Aorta (tissue), 5 donors: ENCODE results near the gene EPS8L2. TPM values are rescaled to one million over a fixed set of nuclear protein-coding genes. Genes with fewer than 3 reads are reported as not detected.

ENCODE experiments used
- ATAC-seq: fragments of 200-7000 bp; cut with Tn5 transposase; one replicate; pipeline ENCODE4 v1.9.1; 2022; ENCODE audit warnings: moderate library complexity; ENCODE audit not compliant: low FRiP score
- DNase-seq, 2 donors: peaks; one replicate each; pipeline ENCODE4 v3.0.0-alpha.2; 2020
- H3K27ac ChIP-seq, 2 donors: one replicate each; pipeline ENCODE4 v1.5.1; 2013; ENCODE audit warnings: low read length in 2 of 2, mild to moderate bottlenecking in 2 of 2, moderate library complexity in 2 of 2, control low read depth in 1 of 2, inconsistent platforms in 1 of 2, low read depth in 1 of 2
- H3K27me3 ChIP-seq, 2 donors: one replicate each; pipeline ENCODE4 v1.6.1; 2013; ENCODE audit warnings: control low read depth in 1 of 2, low read length in 1 of 2, mild to moderate bottlenecking in 1 of 2, moderate library complexity in 1 of 2; ENCODE audit not compliant: insufficient read depth in 2 of 2, control insufficient read depth in 1 of 2
- H3K36me3 ChIP-seq, 2 donors: one replicate each; pipeline ENCODE4 v1.6.1; 2013; ENCODE audit warnings: control low read depth in 1 of 2, low read length in 1 of 2, mild to moderate bottlenecking in 1 of 2; ENCODE audit not compliant: insufficient read depth in 2 of 2, control insufficient read depth in 1 of 2
- H3K4me1 ChIP-seq, 2 donors: one replicate each; pipeline ENCODE4 v1.6.1; 2013; ENCODE audit warnings: low read length in 2 of 2, control low read depth in 1 of 2, mild to moderate bottlenecking in 1 of 2, moderate library complexity in 1 of 2; ENCODE audit not compliant: insufficient read depth in 2 of 2, control insufficient read depth in 1 of 2
- H3K4me3 ChIP-seq, 2 donors: one replicate each; pipeline ENCODE4 v1.5.1; 2013; ENCODE audit warnings: low read length in 2 of 2, control low read depth in 1 of 2, mild to moderate bottlenecking in 1 of 2
- H3K9me3 ChIP-seq: one replicate; pipeline ENCODE4 v1.6.1; 2013; ENCODE audit warnings: mild to moderate bottlenecking, low read length; ENCODE audit not compliant: control insufficient read depth
- WGBS, 2 donors: extraction: QIAGEN DNeasy Blood & Tissue Kit; methylation state at CpG; one replicate each; pipeline ENCODE4 v1.1.7; 2013; 5-methylcytosine and 5-hydroxymethylcytosine counted together
- intact Hi-C, 2 donors: fragments of 100-400 bp; cut with DNase I; formaldehyde crosslinking; loops; one replicate each; pipeline versions ENCODE4 v1.14.2 to v1.15.0; 2022
- polyA plus RNA-seq, 2 donors: library from polyadenylated mRNA; stranded (reverse); fragments of 200-250 nt; gene quantifications; one replicate each; pipeline ENCODE4 v1.2.3, GENCODE V29; 2013
- total RNA-seq, 2 donors: library from RNA; stranded (reverse); fragmentation: NEBNext Ultra II Directional; extraction: Animal tissue kit (Norgen Biotek cat#: 25700); gene quantifications; one replicate each; pipeline ENCODE4 v1.2.1, GENCODE V29; 2021
- donor health status: healthy with polysubstance abuse.
- donor health status: Bipolar disorder and iron deficiency.
- donor health status: DM: no; HTN: no; CAD: no.
- donor health status: DM: no; HTN: no; CAD: no.
- donor health status: DM: yes; HTN: yes; CAD: no.

Gene EPS8L2
- total and polyA plus RNA-seq, 4 donors, result 41.0 to 102 (median 54.8) TPM

DNA sequence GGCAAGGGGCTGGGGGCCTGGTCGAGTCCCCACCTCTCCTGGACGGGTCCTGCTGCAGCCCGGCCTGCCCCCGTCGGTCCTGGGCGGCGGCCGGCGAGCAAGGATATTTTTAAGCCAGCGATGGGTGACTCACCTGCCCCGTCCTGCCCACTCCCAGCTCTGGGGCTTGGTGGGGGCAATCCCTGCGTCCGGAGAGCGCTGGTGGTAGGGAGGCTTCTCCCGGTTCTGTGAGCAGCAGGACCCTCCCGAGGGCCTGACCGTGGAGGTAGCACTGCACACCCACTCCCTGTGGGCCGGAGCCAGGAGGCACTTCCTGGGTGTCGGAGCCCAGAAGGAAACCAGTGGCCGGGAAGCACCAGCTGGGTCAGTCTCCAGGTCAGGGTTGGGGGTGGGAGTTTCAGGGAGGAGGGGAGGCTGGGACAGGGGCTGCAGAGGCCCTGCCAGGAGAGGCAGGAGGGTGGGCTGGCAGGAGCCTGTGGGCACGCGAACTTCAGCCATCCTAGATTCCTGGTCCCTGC is 467 bp downstream of the EPS8L2 start:
- ATAC-seq (peak; percentile 52), DNase-seq (peak; percentile 75 to 88)
- peak overlapping the region; percentile 58 to 71 for H3K27ac ChIP-seq
- 0 to 1% methylated on average over 18 to 22 of the region's 22 CpGs for WGBS, 2 donors
- no peaks in the 10 kb centered on the region for H3K27me3 ChIP-seq
- no peaks in the 10 kb centered on the region for H3K4me1 ChIP-seq
- no peaks in the 10 kb centered on the region for H3K9me3 ChIP-seq
- intact Hi-C loops, result no loop called here
- H3K36me3 ChIP-seq, result no peaks in the 10 kb centered on the region
- peak overlapping the region; percentile 44 to 49 for H3K4me3 ChIP-seq

DNA sequence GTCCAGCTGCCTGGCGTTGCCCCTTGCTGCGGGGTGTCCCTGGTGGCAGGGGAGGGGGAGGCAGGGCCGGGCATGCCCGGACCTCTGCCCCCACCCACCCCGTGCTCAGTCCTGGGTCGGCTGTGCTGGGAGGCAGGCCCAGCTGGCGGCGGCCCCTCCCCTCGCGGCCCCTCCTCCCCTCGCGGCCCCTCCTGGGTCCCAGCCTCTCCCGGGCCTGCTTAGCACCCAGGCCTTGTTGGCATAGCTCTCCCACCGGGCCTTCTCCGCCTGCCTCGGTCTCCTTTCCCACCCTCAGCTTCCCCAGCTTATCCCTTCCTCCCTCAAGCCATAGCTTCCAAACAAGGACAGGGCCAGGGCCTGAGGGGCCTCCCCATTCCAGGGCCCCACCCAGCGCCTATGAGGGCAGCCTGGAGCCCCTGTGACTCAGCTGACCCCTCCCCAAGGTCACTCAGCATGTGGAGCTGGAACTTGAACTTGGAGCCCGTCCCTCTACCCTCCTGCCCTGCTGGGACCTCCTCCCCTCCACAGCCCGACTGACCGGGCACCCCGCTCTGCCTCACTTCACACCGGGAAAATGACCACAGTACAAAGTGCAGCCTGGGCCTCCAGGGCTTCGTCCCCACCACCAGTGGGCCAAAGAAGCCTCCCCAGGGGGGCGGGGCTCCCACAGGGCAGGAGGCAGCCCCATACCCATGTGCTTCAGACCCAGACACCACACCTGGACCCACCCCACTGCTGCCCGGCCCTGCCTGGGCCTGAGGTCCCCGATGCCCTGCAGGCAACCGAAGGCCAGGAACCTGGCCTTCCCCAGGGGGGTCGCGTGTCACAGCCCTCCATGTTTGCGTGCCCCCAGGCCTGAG is 1.2 kb downstream of the EPS8L2 start:
- peak; percentile 75 for ATAC-seq
- Histone ChIP-seq H3K4me1 (no peaks in the 10 kb centered on the region), H3K27ac (peak overlapping the region in 1 of 2 donors; percentile 37), H3K9me3 (no peaks in the 10 kb centered on the region), H3K27me3 (no peaks in the 10 kb centered on the region), H3K36me3 (no peaks in the 10 kb centered on the region), H3K4me3 (peak overlapping the region; percentile 44 to 49)
- peak; percentile 78 to 82 for DNase-seq
- 36 to 60% methylated on average over 17 to 30 of the region's 30 CpGs for WGBS, 2 donors
- intact Hi-C loops, result no loop called here

GRCh38 chr11:707817-708420 is 1.9 kb downstream of the EPS8L2 start:
- WGBS, 2 donors, result 84% methylated on average over 16 of the region's 16 CpGs
- H3K27me3 ChIP-seq, result no peaks in the 10 kb centered on the region
- H3K27ac ChIP-seq, result no peak overlapping the region
- DNase-seq, result no peak
- H3K9me3 ChIP-seq, result no peaks in the 10 kb centered on the region
- no peaks in the 10 kb centered on the region for H3K36me3 ChIP-seq
- no peak overlapping the region for H3K4me3 ChIP-seq
- no peak for ATAC-seq
- H3K4me1 ChIP-seq, result no peaks in the 10 kb centered on the region
- intact Hi-C loops, result no loop called here

- no peak overlapping the region for H3K27ac ChIP-seq
- H3K27me3 ChIP-seq, result no peaks in the 10 kb centered on the region
- H3K4me1 ChIP-seq, result no peaks in the 10 kb centered on the region
- intact Hi-C loops, result no loop called here
- 86 to 90% methylated on average over 5 to 7 of the region's 7 CpGs for WGBS, 2 donors
- H3K9me3 ChIP-seq, result no peaks in the 10 kb centered on the region
- DNase-seq (no peak), ATAC-seq (no peak)
- H3K36me3 ChIP-seq, result no peaks in the 10 kb centered on the region
- no peak overlapping the region for H3K4me3 ChIP-seq
Measured at GRCh38 chr11:708511-708910, 2.5 kb downstream of the EPS8L2 start.

GRCh38 chr11:709109-709997 is 3.3 kb downstream of the EPS8L2 start:
- no peaks in the 10 kb centered on the region for H3K27me3 ChIP-seq
- intact Hi-C loops, result no loop called here

GRCh38 chr11:714436-714835 is 8.4 kb downstream of the EPS8L2 start:
- no peak overlapping the region for H3K4me3 ChIP-seq
- DNase-seq (no peak), ATAC-seq (no peak)
- no peaks in the 10 kb centered on the region for H3K36me3 ChIP-seq
- WGBS, 2 donors, result 97 to 98% methylated on average over 6 of the region's 6 CpGs
- no peaks in the 10 kb centered on the region for H3K4me1 ChIP-seq
- H3K27ac ChIP-seq, result no peak overlapping the region
- H3K9me3 ChIP-seq, result no peaks in the 10 kb centered on the region
- no peaks in the 10 kb centered on the region for H3K27me3 ChIP-seq
- intact Hi-C loops, result no loop called here

More at GRCh38 chr11:709109-709997, 3.3 kb downstream of the EPS8L2 start:
- Histone ChIP-seq H3K27ac (no peak overlapping the region), H3K36me3 (no peaks in the 10 kb centered on the region), H3K4me3 (no peak overlapping the region), H3K4me1 (no peaks in the 10 kb centered on the region), H3K9me3 (no peaks in the 10 kb centered on the region)
- DNase-seq (no peak), ATAC-seq (no peak)
- 74 to 75% methylated on average over 25 to 27 of the region's 27 CpGs for WGBS, 2 donors

DNA sequence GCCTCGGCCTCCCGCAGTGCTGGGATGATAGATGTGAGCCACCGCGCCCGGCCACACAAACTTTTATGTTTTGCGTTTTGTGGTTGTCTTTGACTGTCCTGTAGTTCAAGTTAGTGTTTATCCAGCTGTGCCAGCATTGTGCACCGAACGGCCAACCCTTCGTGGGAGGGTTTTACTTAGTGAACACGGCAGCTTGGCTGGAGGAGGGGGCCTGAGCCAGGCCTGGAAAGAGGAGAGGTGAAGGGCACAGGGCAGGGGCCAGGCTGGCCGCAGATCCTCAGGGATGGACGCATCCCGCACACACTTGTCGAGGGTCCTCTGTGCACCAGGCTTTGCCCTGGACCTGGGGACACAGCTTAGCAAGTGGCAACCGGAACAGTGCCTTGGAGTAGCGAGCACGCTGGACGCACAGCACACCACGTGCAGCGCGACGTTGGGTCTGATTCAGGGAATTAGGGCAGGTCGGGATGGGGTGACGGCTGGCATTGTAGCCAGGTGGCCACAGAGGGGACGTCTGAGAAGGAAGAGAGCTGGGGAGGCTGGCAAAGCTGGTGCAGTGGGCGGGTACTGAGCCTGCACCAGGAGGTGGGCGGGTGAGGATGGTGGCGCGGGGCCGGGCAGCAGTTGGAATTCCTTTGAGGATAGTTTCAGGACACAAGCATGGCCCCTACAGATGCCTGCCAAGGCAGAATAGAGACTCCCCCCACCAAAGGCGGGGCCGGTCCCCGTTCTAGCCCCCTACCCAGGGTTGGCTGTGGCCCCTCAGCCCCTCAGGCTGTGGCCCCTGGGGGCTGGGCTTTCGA is 13.4 kb downstream of the EPS8L2 start:
- WGBS, 2 donors, result 70 to 77% methylated on average over 33 to 34 of the region's 34 CpGs
- no peaks in the 10 kb centered on the region for H3K9me3 ChIP-seq
- DNase-seq (no peak), ATAC-seq (no peak)
- no peak overlapping the region for H3K27ac ChIP-seq
- H3K27me3 ChIP-seq, result no peaks in the 10 kb centered on the region
- no peaks in the 10 kb centered on the region for H3K4me1 ChIP-seq
- H3K4me3 ChIP-seq, result no peak overlapping the region
- H3K36me3 ChIP-seq, result no peaks in the 10 kb centered on the region
- intact Hi-C loops, result no loop called here
